Bronchial epithelial cell (primary cell): Measurements from ENCODE around the gene GPR31. TPM values are rescaled to one million over a fixed set of nuclear protein-coding genes. Genes with fewer than 3 reads are reported as not detected.

Experiments used
- DNase-seq: peaks from one replicate; pipeline ENCODE4 v3.0.0-alpha.2; 2010; ENCODE audit warnings: low read depth
- FAIRE-seq: peaks from 2 replicates; lab custom pipeline; 2011; peaks lifted over from hg19 to GRCh38; lab: Jason Lieb, UNC
- H3K27me3 ChIP-seq: 2 replicates; pipeline ENCODE4 v1.5.1; 2011; ENCODE audit warnings: low read length; ENCODE audit not compliant: control insufficient read depth, insufficient read depth
- H3K36me3 ChIP-seq: 2 replicates; pipeline ENCODE4 v1.5.1; 2011; ENCODE audit warnings: low read length; ENCODE audit not compliant: control insufficient read depth, insufficient read depth
- H3K4me3 ChIP-seq: 2 replicates; pipeline ENCODE4 v1.5.1; 2011; ENCODE audit warnings: mild to moderate bottlenecking, low read depth, low read length, control low read depth
- total RNA-seq: library from RNA; depleted of rRNA; stranded (reverse); fragments of >200 nt; gene quantifications from 2 replicates; pipeline ENCODE4 v1.2.1, GENCODE V29; 2014
- TF ChIP-seq, protein P1 (sequence below): IDR thresholded peaks from 2 replicates; pipeline ENCODE4 v1.5.1; 2011; ENCODE audit warnings: mild to moderate bottlenecking, moderate library complexity, low read length, control low read depth, inconsistent platforms; ENCODE audit not compliant: insufficient read depth, severe bottlenecking

The GPR31 gene
- total RNA-seq, 1 donor from 2014 or later, result not detected

- FAIRE-seq, result no peak
- H3K27me3 ChIP-seq, result no peaks in the 10 kb centered on the region
- TF ChIP-seq, protein P1, sequence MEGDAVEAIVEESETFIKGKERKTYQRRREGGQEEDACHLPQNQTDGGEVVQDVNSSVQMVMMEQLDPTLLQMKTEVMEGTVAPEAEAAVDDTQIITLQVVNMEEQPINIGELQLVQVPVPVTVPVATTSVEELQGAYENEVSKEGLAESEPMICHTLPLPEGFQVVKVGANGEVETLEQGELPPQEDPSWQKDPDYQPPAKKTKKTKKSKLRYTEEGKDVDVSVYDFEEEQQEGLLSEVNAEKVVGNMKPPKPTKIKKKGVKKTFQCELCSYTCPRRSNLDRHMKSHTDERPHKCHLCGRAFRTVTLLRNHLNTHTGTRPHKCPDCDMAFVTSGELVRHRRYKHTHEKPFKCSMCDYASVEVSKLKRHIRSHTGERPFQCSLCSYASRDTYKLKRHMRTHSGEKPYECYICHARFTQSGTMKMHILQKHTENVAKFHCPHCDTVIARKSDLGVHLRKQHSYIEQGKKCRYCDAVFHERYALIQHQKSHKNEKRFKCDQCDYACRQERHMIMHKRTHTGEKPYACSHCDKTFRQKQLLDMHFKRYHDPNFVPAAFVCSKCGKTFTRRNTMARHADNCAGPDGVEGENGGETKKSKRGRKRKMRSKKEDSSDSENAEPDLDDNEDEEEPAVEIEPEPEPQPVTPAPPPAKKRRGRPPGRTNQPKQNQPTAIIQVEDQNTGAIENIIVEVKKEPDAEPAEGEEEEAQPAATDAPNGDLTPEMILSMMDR, result no peak
- H3K4me3 ChIP-seq, result no peak overlapping the region
- DNase-seq, result no peak
- H3K36me3 ChIP-seq, result no peaks in the 10 kb centered on the region
Observed at GRCh38 chr6:167150941-167151549, 6.7 kb downstream of the GPR31 start.

DNA sequence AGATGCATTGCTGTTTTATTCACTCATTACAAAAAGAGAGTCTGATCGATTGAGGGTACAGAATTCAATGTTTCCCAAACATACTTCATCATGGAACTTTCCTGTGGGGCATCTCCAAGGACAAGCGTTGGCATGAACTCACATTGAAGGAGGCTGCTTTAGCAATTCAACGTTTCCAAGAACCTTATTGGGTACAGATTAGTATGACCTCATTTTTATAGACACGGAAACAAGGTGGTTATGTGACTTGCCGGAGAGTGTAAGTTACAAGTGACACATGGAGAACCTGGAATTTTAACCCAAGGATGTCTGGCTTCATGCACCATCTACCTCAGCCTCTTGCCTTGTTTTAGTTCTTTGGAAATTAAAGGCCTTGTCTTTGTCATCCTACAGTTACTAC, 8.8 kb downstream of the GPR31 start:
- FAIRE-seq, result no peak
- TF ChIP-seq, protein P1, result no peak
- Histone ChIP-seq H3K4me3 (no peak overlapping the region), H3K27me3 (no peaks in the 10 kb centered on the region), H3K36me3 (no peaks in the 10 kb centered on the region)
- no peak for DNase-seq

- DNase-seq (no peak), FAIRE-seq (no peak)
- TF ChIP-seq, protein P1, result no peak
- Histone ChIP-seq H3K27me3 (no peaks in the 10 kb centered on the region), H3K4me3 (no peak overlapping the region), H3K36me3 (no peaks in the 10 kb centered on the region)
Observed at GRCh38 chr6:167148021-167148420, 9.8 kb downstream of the GPR31 start.

GRCh38 chr6:167146977-167147376, 10.8 kb downstream of the GPR31 start:
- TF ChIP-seq, protein P1, result no peak
- DNase-seq (no peak), FAIRE-seq (no peak)
- no peaks in the 10 kb centered on the region for H3K27me3 ChIP-seq
- H3K36me3 ChIP-seq, result no peaks in the 10 kb centered on the region
- H3K4me3 ChIP-seq, result no peak overlapping the region

GRCh38 chr6:167146135-167146534, 11.6 kb downstream of the GPR31 start:
- no peak for FAIRE-seq
- DNase-seq, result no peak

GRCh38 chr6:167145461-167145860, 12.3 kb downstream of the GPR31 start:
- FAIRE-seq (no peak), DNase-seq (no peak)
- H3K4me3 ChIP-seq, result no peak overlapping the region
- TF ChIP-seq, protein P1, result no peak
- H3K36me3 ChIP-seq, result no peaks in the 10 kb centered on the region
- no peaks in the 10 kb centered on the region for H3K27me3 ChIP-seq

More at GRCh38 chr6:167146135-167146534, 11.6 kb downstream of the GPR31 start:
- no peaks in the 10 kb centered on the region for H3K27me3 ChIP-seq
- TF ChIP-seq, protein P1, result no peak
- H3K4me3 ChIP-seq, result no peak overlapping the region
- no peaks in the 10 kb centered on the region for H3K36me3 ChIP-seq
